Measurements from ENCODE around the gene USP25. TPM values are rescaled to one million over a fixed set of nuclear protein-coding genes. Genes with fewer than 3 reads are reported as not detected.

USP25 gene
- total and polyA plus RNA-seq, 2 of the 8 experiments (the other 6 are each of a cell fraction or from before 2014, with no cell fraction given), result 11.2 to 48.1 TPM

GRCh38 chr21:15729674-15730483, at the start of gene USP25 (continued):
- peak; percentile 76 for TF ChIP-seq ASH2L (IDR thresholded peaks at IDR 0.05; ENCODE audit: low read length)
- TF ChIP-seq POLR2AphosphoS5 (IDR thresholded peaks at IDR 0.05; ENCODE audit: low read depth, low read length), result peak; percentile 96
- peak in 1 of 2 experiments; percentile 2; a peak in 1 of 4 replicates for TF ChIP-seq SIN3A (conservative IDR thresholded peaks at IDR 0.05 in 1 of 2, IDR thresholded peaks at IDR 0.05 in 1 of 2; ENCODE audit: low read depth in 1 of 2, low read length in 2 of 2)
- TF ChIP-seq JUND (IDR thresholded peaks at IDR 0.05; ENCODE audit: low read length), result no peak
- TF ChIP-seq KDM4A (IDR thresholded peaks at IDR 0.05; ENCODE audit: low read depth, low read length, severe bottlenecking), result peak; percentile 58
- TF ChIP-seq MAFK (IDR thresholded peaks at IDR 0.05; ENCODE audit: low read depth, low read length), result no peak
- peak; percentile 80 for TF ChIP-seq PHF8 (conservative IDR thresholded peaks at IDR 0.05; ENCODE audit: low read depth, low read length)
- TF ChIP-seq, protein P1, sequence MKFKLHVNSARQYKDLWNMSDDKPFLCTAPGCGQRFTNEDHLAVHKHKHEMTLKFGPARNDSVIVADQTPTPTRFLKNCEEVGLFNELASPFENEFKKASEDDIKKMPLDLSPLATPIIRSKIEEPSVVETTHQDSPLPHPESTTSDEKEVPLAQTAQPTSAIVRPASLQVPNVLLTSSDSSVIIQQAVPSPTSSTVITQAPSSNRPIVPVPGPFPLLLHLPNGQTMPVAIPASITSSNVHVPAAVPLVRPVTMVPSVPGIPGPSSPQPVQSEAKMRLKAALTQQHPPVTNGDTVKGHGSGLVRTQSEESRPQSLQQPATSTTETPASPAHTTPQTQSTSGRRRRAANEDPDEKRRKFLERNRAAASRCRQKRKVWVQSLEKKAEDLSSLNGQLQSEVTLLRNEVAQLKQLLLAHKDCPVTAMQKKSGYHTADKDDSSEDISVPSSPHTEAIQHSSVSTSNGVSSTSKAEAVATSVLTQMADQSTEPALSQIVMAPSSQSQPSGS (IDR thresholded peaks at IDR 0.05; ENCODE audit: low read length), result no peak
- TF ChIP-seq TAF7 (optimal IDR thresholded peaks at IDR 0.05; ENCODE audit: borderline replicate concordance, low read depth, low read length), result peak; percentile 39
- TF ChIP-seq RBBP5 (IDR thresholded peaks at IDR 0.05; ENCODE audit: borderline replicate concordance, low read depth, low read length), result peak; percentile 73; the same call in 1 of the 2 replicates
- TF ChIP-seq EP300 (IDR thresholded peaks at IDR 0.05; ENCODE audit: borderline replicate concordance in 1 of 2, low read depth in 2 of 2, low read length in 2 of 2), result peak in 1 of 2 experiments; percentile 3; a peak in 1 of 3 replicates
- no peak for TF ChIP-seq NRF1 (IDR thresholded peaks at IDR 0.05; ENCODE audit: low read depth, low read length)
- TF ChIP-seq, protein P2, sequence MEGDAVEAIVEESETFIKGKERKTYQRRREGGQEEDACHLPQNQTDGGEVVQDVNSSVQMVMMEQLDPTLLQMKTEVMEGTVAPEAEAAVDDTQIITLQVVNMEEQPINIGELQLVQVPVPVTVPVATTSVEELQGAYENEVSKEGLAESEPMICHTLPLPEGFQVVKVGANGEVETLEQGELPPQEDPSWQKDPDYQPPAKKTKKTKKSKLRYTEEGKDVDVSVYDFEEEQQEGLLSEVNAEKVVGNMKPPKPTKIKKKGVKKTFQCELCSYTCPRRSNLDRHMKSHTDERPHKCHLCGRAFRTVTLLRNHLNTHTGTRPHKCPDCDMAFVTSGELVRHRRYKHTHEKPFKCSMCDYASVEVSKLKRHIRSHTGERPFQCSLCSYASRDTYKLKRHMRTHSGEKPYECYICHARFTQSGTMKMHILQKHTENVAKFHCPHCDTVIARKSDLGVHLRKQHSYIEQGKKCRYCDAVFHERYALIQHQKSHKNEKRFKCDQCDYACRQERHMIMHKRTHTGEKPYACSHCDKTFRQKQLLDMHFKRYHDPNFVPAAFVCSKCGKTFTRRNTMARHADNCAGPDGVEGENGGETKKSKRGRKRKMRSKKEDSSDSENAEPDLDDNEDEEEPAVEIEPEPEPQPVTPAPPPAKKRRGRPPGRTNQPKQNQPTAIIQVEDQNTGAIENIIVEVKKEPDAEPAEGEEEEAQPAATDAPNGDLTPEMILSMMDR (IDR thresholded peaks at IDR 0.05; ENCODE audit: control extremely low read depth in 1 of 3, insufficient read depth in 1 of 3, low read depth in 1 of 3, low read length in 3 of 3), result peak in 2 of 3 experiments; percentile 6 to 36; a peak in 2 of 4 replicates
- peak; percentile 77 for TF ChIP-seq TBP (IDR thresholded peaks at IDR 0.05; ENCODE audit: low read depth, low read length)
- peak; percentile 63 for TF ChIP-seq BACH1 (IDR thresholded peaks at IDR 0.05; ENCODE audit: low read length)
- TF ChIP-seq, protein P3, sequence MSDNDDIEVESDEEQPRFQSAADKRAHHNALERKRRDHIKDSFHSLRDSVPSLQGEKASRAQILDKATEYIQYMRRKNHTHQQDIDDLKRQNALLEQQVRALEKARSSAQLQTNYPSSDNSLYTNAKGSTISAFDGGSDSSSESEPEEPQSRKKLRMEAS (IDR thresholded peaks at IDR 0.05), result 0 out of 2 replicates have a peak, but pooled peaks have one; percentile 5
- TF ChIP-seq GABPA (IDR thresholded peaks at IDR 0.05; ENCODE audit: borderline replicate concordance, insufficient read depth, low read length), result no peak

Data from H1 (cell line).